ENCODE results near the gene CDKAL1.
"Not testable (repeated sequence)": the region's sequence is repeated elsewhere in the genome, so short reads cannot be mapped to it uniquely, and the experiment has no call there.

Gene CDKAL1

GRCh38 chr6:21075986-21076385, 541.7 kb downstream of the CDKAL1 start:
- Histone ChIP-seq H3K9me3 (ENCODE audit: control insufficient read depth, insufficient read depth, low read length) (no peaks in the 10 kb centered on the region; the same call in 1 of the 2 replicates), H3K36me3 (ENCODE audit: insufficient read depth, low read length) (no peaks in the 10 kb centered on the region), H3K9ac (ENCODE audit: low read depth, low read length) (no peak overlapping the region), H3K4me1 (ENCODE audit: insufficient read depth, low read length) (0 out of 2 replicates have a peak, but pooled peaks cover 6% of the 10 kb centered on the region)

- H3K4me1 ChIP-seq (ENCODE audit: insufficient read depth, low read length): 0 out of 2 replicates have a peak, but pooled peaks cover 6% of the 10 kb centered on the region
- no peak overlapping the region for H3K9ac ChIP-seq (ENCODE audit: low read depth, low read length)
- no peaks in the 10 kb centered on the region for H3K9me3 ChIP-seq (ENCODE audit: control insufficient read depth, insufficient read depth, low read length)
- H3K36me3 ChIP-seq (ENCODE audit: insufficient read depth, low read length): no peaks in the 10 kb centered on the region
These were observed 544.2 kb downstream of the CDKAL1 start for GRCh38 chr6:21078497-21078896.

- no peak overlapping the region for H3K9ac ChIP-seq (ENCODE audit: low read depth, low read length)
- no peaks in the 10 kb centered on the region for H3K36me3 ChIP-seq (ENCODE audit: insufficient read depth, low read length)
- no peaks in the 10 kb centered on the region for H3K9me3 ChIP-seq (ENCODE audit: control insufficient read depth, insufficient read depth, low read length)
- 0 out of 2 replicates have a peak, but pooled peaks cover 6% of the 10 kb centered on the region for H3K4me1 ChIP-seq (ENCODE audit: insufficient read depth, low read length)
These were observed 545.3 kb downstream of the CDKAL1 start for GRCh38 chr6:21079468-21080048.

GRCh38 chr6:21080221-21080620, 546.0 kb downstream of the CDKAL1 start:
- no peaks in the 10 kb centered on the region for H3K9me3 ChIP-seq (ENCODE audit: control insufficient read depth, insufficient read depth, low read length)
- no peak overlapping the region for H3K9ac ChIP-seq (ENCODE audit: low read depth, low read length)
- no peaks in the 10 kb centered on the region for H3K36me3 ChIP-seq (ENCODE audit: insufficient read depth, low read length)
- 0 out of 2 replicates have a peak, but pooled peaks cover 6% of the 10 kb centered on the region for H3K4me1 ChIP-seq (ENCODE audit: insufficient read depth, low read length)

GRCh38 chr6:21082091-21082490, 547.8 kb downstream of the CDKAL1 start:
- Histone ChIP-seq H3K9ac (ENCODE audit: low read depth, low read length) (no peak overlapping the region), H3K9me3 (ENCODE audit: control insufficient read depth, insufficient read depth, low read length) (no peaks in the 10 kb centered on the region), H3K36me3 (ENCODE audit: insufficient read depth, low read length) (no peaks in the 10 kb centered on the region), H3K4me1 (ENCODE audit: insufficient read depth, low read length) (0 out of 2 replicates have a peak, but pooled peaks cover 6% of the 10 kb centered on the region)

GRCh38 chr6:21083708-21084107, 549.5 kb downstream of the CDKAL1 start:
- no peaks in the 10 kb centered on the region for H3K36me3 ChIP-seq (ENCODE audit: insufficient read depth, low read length)
- no peak overlapping the region for H3K9ac ChIP-seq (ENCODE audit: low read depth, low read length)
- H3K9me3 ChIP-seq (ENCODE audit: control insufficient read depth, insufficient read depth, low read length): no peaks in the 10 kb centered on the region

GRCh38 chr6:21084656-21085055, 550.4 kb downstream of the CDKAL1 start:
- no peaks in the 10 kb centered on the region for H3K4me1 ChIP-seq (ENCODE audit: insufficient read depth, low read length)
- H3K9me3 ChIP-seq (ENCODE audit: control insufficient read depth, insufficient read depth, low read length): no peaks in the 10 kb centered on the region
- no peak overlapping the region for H3K9ac ChIP-seq (ENCODE audit: low read depth, low read length)
- H3K36me3 ChIP-seq (ENCODE audit: insufficient read depth, low read length): no peaks in the 10 kb centered on the region

More at GRCh38 chr6:21083708-21084107, 549.5 kb downstream of the CDKAL1 start:
- 0 out of 2 replicates have a peak, but pooled peaks cover under 1% of the 10 kb centered on the region for H3K4me1 ChIP-seq (ENCODE audit: insufficient read depth, low read length)

GRCh38 chr6:21085211-21085610, 551.0 kb downstream of the CDKAL1 start:
- Histone ChIP-seq H3K9me3 (ENCODE audit: control insufficient read depth, insufficient read depth, low read length) (no peaks in the 10 kb centered on the region), H3K36me3 (ENCODE audit: insufficient read depth, low read length) (no peaks in the 10 kb centered on the region), H3K9ac (ENCODE audit: low read depth, low read length) (no peak overlapping the region), H3K4me1 (ENCODE audit: insufficient read depth, low read length) (no peaks in the 10 kb centered on the region)

GRCh38 chr6:21085643-21086042, 551.4 kb downstream of the CDKAL1 start:
- Histone ChIP-seq H3K9ac (ENCODE audit: low read depth, low read length) (no peak overlapping the region), H3K4me1 (ENCODE audit: insufficient read depth, low read length) (no peaks in the 10 kb centered on the region), H3K36me3 (ENCODE audit: insufficient read depth, low read length) (no peaks in the 10 kb centered on the region), H3K9me3 (ENCODE audit: control insufficient read depth, insufficient read depth, low read length) (no peaks in the 10 kb centered on the region)

- Histone ChIP-seq H3K9ac (ENCODE audit: low read depth, low read length) (no peak overlapping the region), H3K9me3 (ENCODE audit: control insufficient read depth, insufficient read depth, low read length) (no peaks in the 10 kb centered on the region), H3K4me1 (ENCODE audit: insufficient read depth, low read length) (no peaks in the 10 kb centered on the region), H3K36me3 (ENCODE audit: insufficient read depth, low read length) (no peaks in the 10 kb centered on the region)
These were observed 552.9 kb downstream of the CDKAL1 start for GRCh38 chr6:21087188-21087587.

GRCh38 chr6:21091411-21091810, 557.2 kb downstream of the CDKAL1 start:
- Histone ChIP-seq H3K9me3 (ENCODE audit: control insufficient read depth, insufficient read depth, low read length) (no peaks in the 10 kb centered on the region), H3K4me1 (ENCODE audit: insufficient read depth, low read length) (no peaks in the 10 kb centered on the region), H3K9ac (ENCODE audit: low read depth, low read length) (no peak overlapping the region), H3K36me3 (ENCODE audit: insufficient read depth, low read length) (no peaks in the 10 kb centered on the region)

- H3K4me1 ChIP-seq (ENCODE audit: insufficient read depth, low read length); H3K36me3 ChIP-seq (ENCODE audit: insufficient read depth, low read length); H3K9me3 ChIP-seq (ENCODE audit: control insufficient read depth, insufficient read depth, low read length); H3K9ac ChIP-seq (ENCODE audit: low read depth, low read length): not testable (repeated sequence)
These were observed 558.0 kb downstream of the CDKAL1 start for GRCh38 chr6:21092231-21092772.

- no peak overlapping the region for H3K9ac ChIP-seq (ENCODE audit: low read depth, low read length)
- no peaks in the 10 kb centered on the region for H3K36me3 ChIP-seq (ENCODE audit: insufficient read depth, low read length)
- peaks cover 17% of the 10 kb centered on the region for H3K4me1 ChIP-seq (ENCODE audit: insufficient read depth, low read length)
- no peaks in the 10 kb centered on the region for H3K9me3 ChIP-seq (ENCODE audit: control insufficient read depth, insufficient read depth, low read length)
These were observed 561.2 kb downstream of the CDKAL1 start for GRCh38 chr6:21095462-21095861.

- H3K36me3 ChIP-seq (ENCODE audit: insufficient read depth, low read length): no peaks in the 10 kb centered on the region
- H3K9me3 ChIP-seq (ENCODE audit: control insufficient read depth, insufficient read depth, low read length): no peaks in the 10 kb centered on the region
- H3K4me1 ChIP-seq (ENCODE audit: insufficient read depth, low read length): peaks cover 29% of the 10 kb centered on the region
These were observed 563.9 kb downstream of the CDKAL1 start for GRCh38 chr6:21098134-21098533.

GRCh38 chr6:21098744-21099143, 564.5 kb downstream of the CDKAL1 start:
- H3K4me1 ChIP-seq (ENCODE audit: insufficient read depth, low read length): peaks cover 29% of the 10 kb centered on the region

More at GRCh38 chr6:21098134-21098533, 563.9 kb downstream of the CDKAL1 start:
- H3K9ac ChIP-seq (ENCODE audit: low read depth, low read length): no peak overlapping the region

More at GRCh38 chr6:21098744-21099143, 564.5 kb downstream of the CDKAL1 start:
- H3K36me3 ChIP-seq (ENCODE audit: insufficient read depth, low read length): no peaks in the 10 kb centered on the region
- H3K9me3 ChIP-seq (ENCODE audit: control insufficient read depth, insufficient read depth, low read length): no peaks in the 10 kb centered on the region
- H3K9ac ChIP-seq (ENCODE audit: low read depth, low read length): no peak overlapping the region
